IPS-20b (cell line): ENCODE measurements around the gene CLCA4.

Experiments used
- H3K27ac ChIP-seq: one replicate; pipeline ENCODE4 v1.5.1; 2013; ENCODE audit warnings: low read length
- H3K27me3 ChIP-seq: 2 replicates; pipeline ENCODE4 v1.6.1; 2013; ENCODE audit warnings: mild to moderate bottlenecking, low read length, inconsistent platforms; ENCODE audit not compliant: insufficient read depth
- H3K36me3 ChIP-seq: 2 replicates; pipeline ENCODE4 v1.6.1; 2013; ENCODE audit warnings: low read depth, mild to moderate bottlenecking, inconsistent platforms, low read length, moderate library complexity; ENCODE audit not compliant: insufficient read depth
- H3K4me1 ChIP-seq: 2 replicates; pipeline ENCODE4 v1.6.1; 2013; ENCODE audit warnings: mild to moderate bottlenecking, control low read depth, inconsistent platforms, low read length, moderate library complexity; ENCODE audit not compliant: insufficient read depth
- H3K4me3 ChIP-seq: 2 replicates; pipeline ENCODE4 v1.5.1; 2013; ENCODE audit warnings: mild to moderate bottlenecking, low read length, inconsistent platforms
- H3K9ac ChIP-seq: 2 replicates; pipeline ENCODE4 v1.6.1; 2013; ENCODE audit warnings: low read depth, mild to moderate bottlenecking, inconsistent platforms, low read length, moderate library complexity
- H3K9me3 ChIP-seq: 2 replicates; pipeline ENCODE4 v1.6.1; 2013; ENCODE audit warnings: mild to moderate bottlenecking, low read depth, low read length, inconsistent platforms; ENCODE audit not compliant: insufficient read depth

The CLCA4 gene

DNA sequence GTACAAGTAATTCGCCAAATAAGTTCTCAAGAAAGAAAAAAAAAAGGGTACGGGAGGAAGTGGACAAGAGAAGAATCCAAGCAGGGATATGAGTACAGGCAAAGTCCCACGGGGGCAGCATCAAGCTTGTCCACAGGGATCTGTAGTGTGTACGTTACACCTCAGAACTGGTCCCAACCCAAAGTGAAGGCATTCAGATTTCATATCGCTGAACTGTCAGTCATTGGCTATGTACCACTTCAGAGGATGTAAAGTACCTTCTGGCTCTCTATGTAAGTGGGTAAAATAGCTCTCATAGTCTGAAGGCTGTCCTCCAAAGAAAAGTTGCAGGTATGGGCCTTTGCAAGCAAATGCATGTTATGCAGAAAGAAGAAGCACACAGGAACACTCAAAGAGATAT is 8.1 kb upstream of the CLCA4 start:
- H3K4me3 ChIP-seq: no peak overlapping the region
- H3K9ac ChIP-seq: no peak overlapping the region
- no peaks in the 10 kb centered on the region for H3K9me3 ChIP-seq
- H3K27me3 ChIP-seq: no peaks in the 10 kb centered on the region
- H3K4me1 ChIP-seq: no peaks in the 10 kb centered on the region
- no peak overlapping the region for H3K27ac ChIP-seq
- H3K36me3 ChIP-seq: no peaks in the 10 kb centered on the region

DNA sequence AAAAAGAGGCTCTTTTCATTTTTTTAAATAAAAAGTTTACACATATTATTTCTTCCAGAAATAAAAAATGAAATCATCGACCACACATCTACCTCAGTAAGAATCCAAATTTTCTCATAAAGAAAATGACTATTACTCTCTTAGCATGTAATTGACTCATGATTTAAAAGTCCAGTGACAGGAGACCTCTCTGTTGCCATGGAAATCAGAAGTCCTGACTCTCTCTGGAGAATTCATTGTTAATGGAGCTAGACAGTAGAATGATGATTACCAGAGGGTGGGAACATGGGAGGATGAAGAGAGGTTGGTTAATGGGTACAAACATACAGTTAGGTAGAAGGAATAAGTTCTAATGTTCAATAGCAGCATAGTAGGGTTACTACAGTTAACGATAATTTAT is 5.0 kb upstream of the CLCA4 start:
- Histone ChIP-seq H3K9me3 (no peaks in the 10 kb centered on the region), H3K4me1 (peaks cover 1% of the 10 kb centered on the region; the same call in 1 of the 2 replicates), H3K9ac (no peak overlapping the region), H3K27ac (no peak overlapping the region), H3K27me3 (no peaks in the 10 kb centered on the region), H3K36me3 (no peaks in the 10 kb centered on the region), H3K4me3 (no peak overlapping the region)

- Histone ChIP-seq H3K27ac (no peak overlapping the region), H3K4me3 (no peak overlapping the region), H3K4me1 (peaks cover 3% of the 10 kb centered on the region; the same call in 1 of the 2 replicates), H3K9ac (no peak overlapping the region), H3K36me3 (no peaks in the 10 kb centered on the region), H3K9me3 (no peaks in the 10 kb centered on the region), H3K27me3 (no peaks in the 10 kb centered on the region)
Observed at GRCh38 chr1:86542631-86543030, 4.2 kb upstream of the CLCA4 start.

DNA sequence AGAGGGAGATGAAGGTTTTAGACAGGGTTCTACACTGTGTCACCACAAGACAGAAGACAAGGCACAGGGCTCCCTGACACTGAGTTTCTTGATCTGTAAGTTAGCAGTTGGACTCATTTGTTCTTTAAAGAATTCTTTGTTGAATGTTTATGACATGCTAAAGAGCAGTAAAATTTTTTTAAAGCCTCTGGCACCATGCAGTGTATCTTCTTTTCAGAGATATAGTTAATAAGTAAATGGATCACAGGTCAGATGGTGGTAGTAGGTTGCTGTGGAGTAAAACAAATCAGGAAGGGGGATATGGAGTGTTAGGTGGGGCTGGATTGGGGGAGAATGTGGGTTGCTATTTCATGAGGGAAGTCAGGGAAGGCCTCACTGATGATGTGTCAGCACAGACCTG is 2.0 kb downstream of the CLCA4 start:
- no peaks in the 10 kb centered on the region for H3K9me3 ChIP-seq
- H3K9ac ChIP-seq: no peak overlapping the region
- peaks cover 3% of the 10 kb centered on the region; the same call in 1 of the 2 replicates for H3K4me1 ChIP-seq
- no peak overlapping the region for H3K4me3 ChIP-seq
- no peaks in the 10 kb centered on the region for H3K27me3 ChIP-seq
- no peak overlapping the region for H3K27ac ChIP-seq
- H3K36me3 ChIP-seq: no peaks in the 10 kb centered on the region

GRCh38 chr1:86551305-86551704 is 4.4 kb downstream of the CLCA4 start:
- Histone ChIP-seq H3K27me3 (no peaks in the 10 kb centered on the region), H3K36me3 (no peaks in the 10 kb centered on the region), H3K4me1 (peaks cover 3% of the 10 kb centered on the region; the same call in 1 of the 2 replicates), H3K9ac (no peak overlapping the region), H3K4me3 (no peak overlapping the region), H3K27ac (no peak overlapping the region), H3K9me3 (no peaks in the 10 kb centered on the region)

DNA sequence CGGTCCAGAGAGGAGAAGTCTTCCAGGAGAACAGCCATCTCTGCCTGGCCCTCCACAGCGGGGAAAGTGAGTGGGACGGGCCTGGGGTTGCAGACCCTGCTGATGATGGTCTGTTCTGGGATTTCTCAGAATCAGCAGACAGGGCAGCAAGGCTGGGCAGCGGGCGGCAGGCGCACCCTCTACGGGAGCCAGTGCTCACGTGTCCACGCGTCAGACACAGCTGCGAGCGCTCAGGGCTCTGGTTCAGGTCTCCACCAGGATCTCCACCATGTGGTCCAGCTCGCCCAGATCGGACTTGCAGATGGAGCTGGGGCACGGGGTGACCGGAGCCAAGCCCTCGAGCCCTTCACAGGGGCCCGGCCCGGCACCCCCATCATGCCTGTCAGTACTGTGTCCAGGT is 5.5 kb downstream of the CLCA4 start:
- Histone ChIP-seq H3K9ac (no peak overlapping the region), H3K27me3 (no peaks in the 10 kb centered on the region)

DNA sequence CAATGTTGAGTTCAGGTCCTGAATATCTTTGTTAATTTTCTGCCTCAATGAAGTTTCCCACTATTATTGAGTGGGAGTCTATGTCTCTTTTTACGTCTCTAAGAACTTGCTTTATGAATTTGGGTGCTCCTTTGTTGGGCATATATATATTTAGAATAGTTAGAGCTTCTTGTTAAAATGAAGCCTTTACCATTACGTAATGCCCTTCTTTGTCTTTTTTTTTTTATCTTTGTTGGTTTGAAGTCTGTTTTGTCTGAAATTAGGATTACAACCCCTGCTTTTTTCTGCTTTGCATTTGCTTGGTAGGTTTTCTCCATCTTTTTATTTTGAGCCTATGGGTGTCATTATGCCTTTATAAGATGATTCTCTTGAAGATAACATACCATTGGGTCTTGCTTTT is 10.9 kb downstream of the CLCA4 start:
- Histone ChIP-seq H3K9me3 (no peaks in the 10 kb centered on the region), H3K36me3 (no peaks in the 10 kb centered on the region), H3K9ac (no peak overlapping the region), H3K4me1 (no peaks in the 10 kb centered on the region), H3K27me3 (no peaks in the 10 kb centered on the region), H3K27ac (no peak overlapping the region), H3K4me3 (no peak overlapping the region)

More for the DNA sequence above, 5.5 kb downstream of the CLCA4 start:
- Histone ChIP-seq H3K4me3 (no peak overlapping the region), H3K4me1 (no peaks in the 10 kb centered on the region), H3K27ac (no peak overlapping the region), H3K36me3 (no peaks in the 10 kb centered on the region), H3K9me3 (no peaks in the 10 kb centered on the region)

GRCh38 chr1:86563849-86564248 is 17.0 kb downstream of the CLCA4 start:
- H3K4me1 ChIP-seq: no peaks in the 10 kb centered on the region

GRCh38 chr1:86567341-86567740 is 20.5 kb downstream of the CLCA4 start:
- H3K4me1 ChIP-seq: no peaks in the 10 kb centered on the region
- no peak overlapping the region for H3K27ac ChIP-seq
- H3K36me3 ChIP-seq: no peaks in the 10 kb centered on the region
- no peak overlapping the region for H3K9ac ChIP-seq
- H3K4me3 ChIP-seq: no peak overlapping the region
- no peaks in the 10 kb centered on the region for H3K9me3 ChIP-seq
- H3K27me3 ChIP-seq: no peaks in the 10 kb centered on the region

More at GRCh38 chr1:86563849-86564248, 17.0 kb downstream of the CLCA4 start:
- no peaks in the 10 kb centered on the region for H3K27me3 ChIP-seq
- no peak overlapping the region for H3K27ac ChIP-seq
- no peaks in the 10 kb centered on the region for H3K9me3 ChIP-seq
- no peak overlapping the region for H3K9ac ChIP-seq
- no peaks in the 10 kb centered on the region for H3K36me3 ChIP-seq
- H3K4me3 ChIP-seq: no peak overlapping the region

DNA sequence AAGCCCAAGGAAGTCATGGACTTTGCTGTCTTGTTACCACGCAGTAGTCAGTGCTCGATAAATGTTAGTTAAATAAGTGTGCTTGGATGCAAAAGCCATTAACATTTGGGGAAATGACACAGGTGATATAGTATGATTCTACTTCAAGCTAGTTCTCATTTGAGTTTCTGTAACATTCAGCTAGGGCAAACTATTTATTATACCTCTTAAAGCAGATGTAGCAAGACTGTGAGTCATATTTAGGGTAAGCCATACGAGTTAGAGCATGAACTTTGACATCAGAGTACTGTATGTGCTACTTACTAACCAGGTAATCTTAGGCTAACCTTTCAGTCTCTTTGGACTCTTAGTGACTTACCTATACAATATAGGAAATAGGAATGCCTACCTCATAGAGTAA is 21.0 kb downstream of the CLCA4 start:
- Histone ChIP-seq H3K27me3 (no peaks in the 10 kb centered on the region), H3K4me1 (no peaks in the 10 kb centered on the region), H3K27ac (no peak overlapping the region), H3K36me3 (no peaks in the 10 kb centered on the region), H3K4me3 (no peak overlapping the region), H3K9me3 (no peaks in the 10 kb centered on the region), H3K9ac (no peak overlapping the region)

GRCh38 chr1:86573763-86574484 is 27.0 kb downstream of the CLCA4 start:
- no peaks in the 10 kb centered on the region for H3K9me3 ChIP-seq
- H3K9ac ChIP-seq: no peak overlapping the region
- no peak overlapping the region for H3K27ac ChIP-seq
- no peak overlapping the region for H3K4me3 ChIP-seq
- H3K27me3 ChIP-seq: no peaks in the 10 kb centered on the region
- no peaks in the 10 kb centered on the region for H3K36me3 ChIP-seq
- H3K4me1 ChIP-seq: no peaks in the 10 kb centered on the region

DNA sequence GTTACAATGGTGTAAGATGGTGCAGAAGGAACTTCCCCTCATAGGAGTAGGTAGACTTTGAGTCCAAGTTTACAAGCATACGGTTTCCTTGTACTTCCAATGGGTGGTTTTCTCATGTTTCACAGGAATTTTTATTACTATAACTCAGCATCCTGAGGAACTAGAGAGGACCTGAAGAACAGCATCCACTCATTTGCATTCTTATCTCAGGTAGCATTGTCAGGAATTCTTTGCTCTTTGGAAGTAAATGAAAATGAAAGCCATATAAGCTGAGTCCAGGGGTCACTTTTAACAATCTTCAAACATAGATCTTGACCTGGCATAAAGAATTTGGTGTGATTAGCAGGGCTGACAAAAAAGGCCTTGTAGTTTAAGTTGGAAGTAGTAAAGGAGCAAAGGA is 34.4 kb downstream of the CLCA4 start:
- Histone ChIP-seq H3K27ac (no peak overlapping the region), H3K9ac (no peak overlapping the region), H3K9me3 (no peaks in the 10 kb centered on the region), H3K36me3 (no peaks in the 10 kb centered on the region), H3K4me1 (no peaks in the 10 kb centered on the region), H3K27me3 (no peaks in the 10 kb centered on the region), H3K4me3 (no peak overlapping the region)
